GM21786 (cell line): ENCODE data around the gene OPRD1.
"Not testable (repeated sequence)": the region's sequence is repeated elsewhere in the genome, so short reads cannot be mapped to it uniquely, and the experiment has no call there.

Experiments used
- ATAC-seq: cut with Tn5 transposase; IDR thresholded peaks from one replicate; pipeline ENCODE4 v1.9.1; 2021; ENCODE audit not compliant: unreplicated experiment

OPRD1 gene

GRCh38 chr1:28811766-28812668 lies at the start of gene OPRD1:
TSS of gene OPRD1 (plus strand) at chr1:28812170. CDS start at chr1:28812384, 214 bp downstream.
- ATAC-seq = no peak

- ATAC-seq = no peak
Measured at GRCh38 chr1:28766532-28767183, 45.3 kb upstream of the OPRD1 start.

- ATAC-seq = no peak
Measured at GRCh38 chr1:28770601-28771165, 41.3 kb upstream of the OPRD1 start.

DNA sequence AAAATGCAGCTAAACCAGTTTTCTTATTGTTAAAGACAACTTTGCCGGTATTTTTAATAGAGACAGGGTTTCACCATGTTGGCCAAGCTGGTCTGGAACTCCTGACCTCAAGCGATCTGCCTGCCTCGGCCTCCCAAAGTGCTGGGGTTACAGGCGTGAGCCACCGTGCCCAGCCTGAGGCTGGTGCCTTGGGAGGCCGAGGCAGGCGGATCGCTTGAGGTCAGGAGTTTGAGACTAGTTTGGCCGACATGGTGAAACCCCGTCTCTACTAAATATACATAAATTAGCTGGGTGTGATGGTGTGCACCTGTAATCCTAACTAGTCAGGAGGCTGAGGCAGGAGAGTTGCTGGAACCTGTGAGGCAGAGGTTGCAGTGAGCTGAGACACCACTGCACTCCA lies 40.0 kb upstream of the OPRD1 start:
- ATAC-seq = not testable (repeated sequence)

GRCh38 chr1:28773105-28773504 lies 38.9 kb upstream of the OPRD1 start:
- no peak for ATAC-seq

DNA sequence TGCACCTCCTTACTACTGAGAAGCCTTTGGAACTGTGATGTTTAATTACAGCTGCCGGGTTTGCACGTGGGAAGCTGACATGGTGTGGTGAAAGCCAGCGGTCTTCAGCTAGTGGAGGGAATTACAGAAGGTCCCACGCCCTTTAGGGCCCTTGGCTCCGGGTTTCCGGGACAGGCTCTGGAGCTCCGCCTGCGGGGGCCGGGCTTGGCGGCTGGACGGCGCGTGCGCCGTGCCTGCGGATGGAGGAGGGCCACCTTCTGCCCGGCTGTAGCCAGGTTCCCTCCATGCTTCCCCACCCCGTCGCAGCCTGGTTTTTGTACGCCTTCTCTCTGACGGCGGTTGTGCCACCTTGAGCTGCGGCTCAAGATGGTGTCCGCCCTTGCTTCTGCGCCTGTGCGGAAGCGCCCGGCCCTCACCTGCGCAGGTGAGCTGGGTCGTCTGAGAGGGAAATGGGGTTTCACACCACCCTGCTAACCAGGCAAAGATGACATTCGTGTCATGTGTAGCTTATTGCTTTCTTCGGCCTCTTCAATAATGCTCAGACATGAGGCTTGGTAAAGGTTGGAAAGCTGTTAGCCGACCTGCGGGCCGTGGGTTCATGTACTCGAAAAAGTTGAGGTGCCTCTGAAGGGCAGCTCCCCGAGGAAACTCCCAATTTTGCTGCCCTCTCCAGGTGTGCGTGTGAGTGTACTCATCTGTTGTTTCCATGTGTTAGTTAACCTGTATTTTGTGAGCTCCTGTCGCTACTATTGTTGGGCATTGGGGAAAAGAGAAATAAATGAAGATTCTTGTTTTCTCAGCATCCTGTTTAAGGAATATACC lies 36.6 kb upstream of the OPRD1 start:
- ATAC-seq = no peak

DNA sequence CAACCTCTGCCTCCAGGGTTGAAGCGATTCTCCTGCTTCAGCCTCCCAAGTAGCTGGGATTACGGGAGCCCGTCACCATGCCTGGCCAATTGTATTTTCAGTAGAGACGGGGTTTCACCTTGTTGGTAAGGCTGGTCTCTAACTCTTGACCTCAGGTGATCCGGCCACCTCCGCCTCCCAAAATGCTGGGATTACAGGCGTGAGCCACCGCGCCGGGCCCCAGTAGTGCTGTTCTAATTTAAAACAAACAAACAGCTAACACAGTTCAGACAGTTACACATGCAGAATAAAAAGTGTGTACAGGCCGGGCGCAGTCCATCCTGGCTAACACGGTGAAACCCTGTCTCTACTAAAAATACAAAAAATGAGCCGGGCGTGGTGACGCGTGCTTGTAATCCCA lies 35.6 kb upstream of the OPRD1 start:
- ATAC-seq = no peak

GRCh38 chr1:28778021-28778420 lies 33.9 kb upstream of the OPRD1 start:
- no peak for ATAC-seq

GRCh38 chr1:28779751-28780408 lies 32.1 kb upstream of the OPRD1 start:
- no peak for ATAC-seq

GRCh38 chr1:28781305-28781704 lies 30.7 kb upstream of the OPRD1 start:
- no peak for ATAC-seq

DNA sequence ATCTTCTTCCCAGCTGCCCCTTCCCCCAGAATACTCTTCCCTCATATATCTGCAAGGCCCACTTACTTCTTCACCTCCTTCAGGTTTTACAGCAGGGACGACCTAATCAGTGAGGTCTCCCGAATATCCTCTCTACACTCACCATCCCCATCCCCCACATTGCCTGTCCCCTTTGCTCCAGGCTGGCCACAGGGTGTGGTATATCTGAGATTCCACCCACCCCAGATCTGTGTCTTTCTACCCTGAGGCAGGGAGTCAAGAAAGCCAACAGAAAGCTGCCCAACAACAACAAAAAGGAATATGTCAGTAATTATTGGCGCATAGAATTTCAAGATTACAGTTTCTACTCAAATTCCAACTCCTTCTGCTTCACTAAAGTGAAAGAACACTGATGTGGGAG lies 30.0 kb upstream of the OPRD1 start:
- ATAC-seq = no peak

GRCh38 chr1:28783363-28783762 lies 28.6 kb upstream of the OPRD1 start:
- no peak for ATAC-seq

DNA sequence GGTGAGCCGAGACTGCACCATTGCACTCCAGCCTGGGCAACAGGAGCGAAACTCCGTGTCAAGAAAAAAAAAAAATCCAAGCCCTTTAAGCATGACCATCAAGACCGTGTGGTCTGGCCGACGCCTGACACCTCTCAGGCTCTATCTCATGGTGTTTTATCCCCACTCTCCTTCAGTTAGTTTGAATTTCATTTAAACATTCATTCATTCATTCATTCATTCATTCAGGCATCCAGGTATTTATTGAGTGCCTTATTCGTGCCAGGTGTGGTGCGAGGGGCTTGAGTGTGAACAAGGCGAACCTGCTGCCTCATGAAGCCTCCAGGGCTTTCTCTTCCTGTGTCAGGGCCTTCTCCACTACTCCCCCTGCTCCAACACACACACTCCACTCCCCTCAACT lies 22.6 kb upstream of the OPRD1 start:
- ATAC-seq = no peak

- ATAC-seq = no peak
Measured at GRCh38 chr1:28789816-28790215, 22.2 kb upstream of the OPRD1 start.

GRCh38 chr1:28790377-28791035 lies 21.5 kb upstream of the OPRD1 start:
- ATAC-seq = no peak

DNA sequence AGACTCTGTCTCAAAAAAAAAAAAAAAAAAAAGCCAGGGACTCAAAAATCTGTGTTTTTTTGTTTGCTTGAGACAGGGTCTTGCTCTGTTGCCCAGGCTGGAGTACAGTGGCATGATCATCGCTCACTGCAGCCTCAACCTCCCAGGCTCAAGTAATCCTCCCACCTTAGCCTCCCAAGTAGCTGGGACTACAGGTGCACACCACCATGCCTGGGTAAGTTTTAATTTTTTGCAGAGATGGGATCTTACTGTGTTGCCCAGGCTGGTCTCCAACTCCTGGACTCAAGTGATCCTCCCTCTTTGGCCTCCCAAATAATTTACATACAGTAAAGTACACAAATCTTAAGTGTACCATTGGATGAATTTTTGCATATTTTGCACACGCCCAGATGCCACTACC lies 20.0 kb upstream of the OPRD1 start:
- ATAC-seq = not testable (repeated sequence)

DNA sequence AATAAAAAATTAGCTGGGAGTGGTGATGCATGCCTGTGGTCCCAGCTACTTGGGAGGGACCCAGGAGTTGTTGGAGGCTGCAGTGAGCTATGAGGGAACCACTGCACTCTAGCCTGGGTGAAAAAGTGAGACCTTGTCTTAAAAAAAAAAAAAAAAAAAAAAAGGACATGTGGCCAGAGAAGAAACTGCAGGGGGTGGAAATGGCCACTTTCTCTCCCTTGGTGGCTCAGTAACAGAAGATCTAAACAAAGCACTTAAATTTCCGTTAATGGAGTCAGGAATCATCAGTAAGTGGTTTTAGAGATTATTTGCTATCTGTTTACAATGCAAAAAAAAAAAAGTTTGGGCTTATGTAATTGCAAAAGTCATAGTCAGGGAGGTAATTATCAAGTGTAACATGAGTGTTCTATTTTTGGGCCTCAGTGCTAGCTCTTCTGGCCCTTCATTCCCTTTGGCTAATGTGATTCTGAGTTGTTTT lies 19.3 kb upstream of the OPRD1 start:
- no peak for ATAC-seq

- not testable (repeated sequence) for ATAC-seq
Measured at GRCh38 chr1:28794582-28794981, 17.4 kb upstream of the OPRD1 start.

GRCh38 chr1:28796352-28797211 lies 15.4 kb upstream of the OPRD1 start:
- no peak for ATAC-seq
